HK-2 (cell line): ENCODE measurements around the gene CAMK2D.

ENCODE experiments used
- DNase-seq: peaks from one replicate; pipeline ENCODE4 v3.0.0-alpha.2; 2018; ENCODE audit not compliant: unreplicated experiment

The CAMK2D gene

GRCh38 chr4:113604955-113605354, 156.6 kb downstream of the CAMK2D start:
- no peak for DNase-seq

- DNase-seq = no peak
Observed at GRCh38 chr4:113603911-113604310, 157.6 kb downstream of the CAMK2D start.

- no peak for DNase-seq
Observed at GRCh38 chr4:113602646-113603228, 158.8 kb downstream of the CAMK2D start.

GRCh38 chr4:113601636-113602035, 159.9 kb downstream of the CAMK2D start:
- no peak for DNase-seq

- no peak for DNase-seq
Observed at GRCh38 chr4:113596396-113596795, 165.1 kb downstream of the CAMK2D start.

GRCh38 chr4:113594231-113594556, 167.3 kb downstream of the CAMK2D start:
- DNase-seq = no peak

- no peak for DNase-seq
Observed at GRCh38 chr4:113593400-113594230, 167.9 kb downstream of the CAMK2D start.

- no peak for DNase-seq
Observed at GRCh38 chr4:113591982-113592381, 169.6 kb downstream of the CAMK2D start.

- DNase-seq = no peak
Observed at GRCh38 chr4:113588895-113589668, 172.5 kb downstream of the CAMK2D start.

GRCh38 chr4:113587640-113588275, 173.8 kb downstream of the CAMK2D start:
- no peak for DNase-seq

- DNase-seq = no peak
Observed at GRCh38 chr4:113587156-113587555, 174.4 kb downstream of the CAMK2D start.

- no peak for DNase-seq
Observed at GRCh38 chr4:113586072-113586471, 175.5 kb downstream of the CAMK2D start.

- DNase-seq = no peak
Observed at GRCh38 chr4:113584407-113585150, 177.0 kb downstream of the CAMK2D start.

- no peak for DNase-seq
Observed at GRCh38 chr4:113582737-113583136, 178.8 kb downstream of the CAMK2D start.

- DNase-seq = no peak
Observed at GRCh38 chr4:113579360-113579759, 182.2 kb downstream of the CAMK2D start.

GRCh38 chr4:113576947-113577678, 184.4 kb downstream of the CAMK2D start:
- DNase-seq = no peak

- no peak for DNase-seq
Observed at GRCh38 chr4:113575401-113575800, 186.1 kb downstream of the CAMK2D start.

- no peak for DNase-seq
Observed at GRCh38 chr4:113574636-113575103, 186.9 kb downstream of the CAMK2D start.

- DNase-seq = no peak
Observed at GRCh38 chr4:113572620-113573019, 188.9 kb downstream of the CAMK2D start.

- no peak for DNase-seq
Observed at GRCh38 chr4:113566015-113566795, 195.3 kb downstream of the CAMK2D start.
